Common myeloid progenitor, CD34-positive (primary cell): ENCODE data around the gene ZNF697.
"Not testable (repeated sequence)": the region's sequence is repeated elsewhere in the genome, so short reads cannot be mapped to it uniquely, and the experiment has no call there.

Source experiments
- CTCF ChIA-PET: fragments of 350-600 bp; sonication (Branson Sonifier 250); formaldehyde crosslinking; loops from one replicate; lab custom pipeline; 2021; ENCODE audit warnings: antibody characterized with exemption; lab: Charles Lee
- POLR2A ChIA-PET: fragments of 350-600 bp; sonication (Branson Sonifier 250); formaldehyde crosslinking; loops from one replicate; lab custom pipeline; 2021; ENCODE audit warnings: antibody characterized with exemption; lab: Charles Lee
- DNase-seq, 3 donors: peaks; one replicate each; pipeline versions ENCODE4 v3.0.0 to v3.0.0-alpha.2; 2013
- H3K27ac ChIP-seq, 2 experiments: 1 replicate in 1 of 2; 2 replicates in 1 of 2; pipeline ENCODE4 v1.7.0; 2013; ENCODE audit warnings: inconsistent platforms in 2 of 2, low read length in 2 of 2, mild to moderate bottlenecking in 2 of 2, low read depth in 1 of 2, moderate library complexity in 1 of 2; ENCODE audit not compliant: severe bottlenecking in 2 of 2, insufficient read depth in 1 of 2, poor library complexity in 1 of 2
- H3K27me3 ChIP-seq, 5 experiments: replicated peaks in 2 of 5; 1 replicate in 3 of 5; 2 replicates in 2 of 5; pipeline versions ENCODE4 v1.6.1 to v1.7.0; 2013; ENCODE audit warnings: low read length in 4 of 5, mild to moderate bottlenecking in 2 of 5, moderate library complexity in 2 of 5, inconsistent platforms in 1 of 5; ENCODE audit not compliant: insufficient read depth in 5 of 5, control insufficient read depth in 4 of 5
- H3K36me3 ChIP-seq, 4 experiments: 1 replicate in 2 of 4; 2 replicates in 2 of 4; pipeline versions ENCODE4 v1.6.1 to v1.7.0; 2013; ENCODE audit warnings: low read length in 3 of 4, control low read depth in 1 of 4, mild to moderate bottlenecking in 1 of 4; ENCODE audit not compliant: control insufficient read depth in 4 of 4, insufficient read depth in 4 of 4
- H3K4me1 ChIP-seq, 4 experiments: 1 replicate in 3 of 4; 2 replicates in 1 of 4; pipeline versions ENCODE4 v1.6.1 to v1.7.1; 2013; ENCODE audit warnings: low read length in 3 of 4, mild to moderate bottlenecking in 3 of 4, control low read depth in 1 of 4, inconsistent platforms in 1 of 4, moderate library complexity in 1 of 4; ENCODE audit not compliant: control insufficient read depth in 4 of 4, insufficient read depth in 4 of 4; ENCODE audit errors: control extremely low read depth in 1 of 4
- H3K4me3 ChIP-seq, 7 experiments: 1 replicate in 4 of 7; 2 replicates in 3 of 7; pipeline versions ENCODE4 v1.5.1 to v1.7.0; 2013; ENCODE audit warnings: mild to moderate bottlenecking in 7 of 7, low read length in 6 of 7, moderate library complexity in 6 of 7, inconsistent platforms in 2 of 7, low read depth in 2 of 7, control low read depth in 1 of 7; ENCODE audit not compliant: insufficient read depth in 4 of 7, control insufficient read depth in 1 of 7; ENCODE audit errors: extremely low read depth in 1 of 7
- H3K9me3 ChIP-seq, 5 experiments: 1 replicate in 4 of 5; 2 replicates in 1 of 5; pipeline versions ENCODE4 v1.6.1 to v1.7.1; 2013; ENCODE audit warnings: low read length in 4 of 5, mild to moderate bottlenecking in 2 of 5, inconsistent platforms in 1 of 5, low read depth in 1 of 5, moderate library complexity in 1 of 5; ENCODE audit not compliant: control insufficient read depth in 4 of 5, insufficient read depth in 2 of 5; ENCODE audit errors: control extremely low read depth in 1 of 5
- WGBS: methylation state at CpG from one replicate; pipeline ENCODE4 v1.1.5; 2013; ENCODE audit not compliant: insufficient coverage; 5-methylcytosine and 5-hydroxymethylcytosine counted together

The ZNF697 gene

GRCh38 chr1:119617751-119618691, 30.0 kb downstream of the ZNF697 start:
- Histone ChIP-seq H3K4me3 (no peak overlapping the region), H3K36me3 (peaks cover 0 to 5% (median 2%) of the 10 kb centered on the region in 4 experiments), H3K27ac (no peak overlapping the region), H3K27me3 (no peaks in the 10 kb centered on the region), H3K4me1 (peaks cover 0 to 10% (median 2%) of the 10 kb centered on the region in 4 experiments), H3K9me3 (peaks cover 0 to 4% (median 0%) of the 10 kb centered on the region in 5 experiments)
- ChIA-PET CTCF (interaction anchor here (1.1 to 19.0 kb wide), 6 partner anchors 11 to 62 kb away, joined by 3 to 328 read pairs (median 14); partner anchors contain the start of gene ZNF697), POLR2A (no interaction called here)
- DNase-seq, result no peak
- whole genome bisulfite sequencing, result 62% methylated on average over 3 of the region's 5 CpGs

DNA sequence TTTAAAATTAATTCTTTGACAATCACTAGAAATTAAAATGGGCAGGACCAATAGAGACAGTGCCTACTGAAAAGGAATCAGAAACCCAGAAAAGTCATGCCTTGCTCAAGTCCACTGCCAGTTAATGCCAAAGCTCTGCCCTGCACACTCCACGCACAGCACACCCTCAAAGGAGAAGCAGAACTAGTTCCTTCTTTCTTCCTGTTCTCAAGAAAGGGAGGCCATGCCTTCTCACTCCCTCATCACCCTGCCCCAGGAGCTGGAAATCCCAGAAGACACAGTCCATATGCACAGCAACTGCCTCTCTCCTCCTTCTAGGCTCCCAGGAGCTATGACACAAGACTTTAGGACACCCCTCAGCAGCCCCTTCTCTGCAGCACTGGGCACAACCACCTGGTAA, 31.3 kb downstream of the ZNF697 start:
- H3K4me1 ChIP-seq, H3K4me3 ChIP-seq, DNase-seq, H3K27ac ChIP-seq, H3K36me3 ChIP-seq, H3K9me3 ChIP-seq, H3K27me3 ChIP-seq: not testable (repeated sequence)
- WGBS, result no CpG with 5 or more reads among the region's 1 CpG
- CTCF ChIA-PET, result interaction anchor here (0.9 to 19.0 kb wide), 6 partner anchors 22 to 58 kb away, joined by 3 to 328 read pairs (median 44); partner anchors contain the start of gene ZNF697
- POLR2A ChIA-PET, result interaction anchor here (0.5 kb wide), 1 partner anchor 58 kb away, joined by 3 read pairs; no protein-coding TSS in a partner anchor

- H3K4me1 ChIP-seq, DNase-seq, H3K36me3 ChIP-seq, H3K27me3 ChIP-seq, H3K9me3 ChIP-seq, POLR2A ChIA-PET, H3K27ac ChIP-seq, H3K4me3 ChIP-seq: not testable (repeated sequence)
- WGBS, result 83% methylated on average over 6 of the region's 7 CpGs
- CTCF ChIA-PET, result interaction anchor here (0.7 to 19.0 kb wide), 14 partner anchors 8 to 125 kb away, joined by 3 to 328 read pairs (median 6); partner anchors contain the start of gene ZNF697
Observed at GRCh38 chr1:119615100-119615499, 33.0 kb downstream of the ZNF697 start.

DNA sequence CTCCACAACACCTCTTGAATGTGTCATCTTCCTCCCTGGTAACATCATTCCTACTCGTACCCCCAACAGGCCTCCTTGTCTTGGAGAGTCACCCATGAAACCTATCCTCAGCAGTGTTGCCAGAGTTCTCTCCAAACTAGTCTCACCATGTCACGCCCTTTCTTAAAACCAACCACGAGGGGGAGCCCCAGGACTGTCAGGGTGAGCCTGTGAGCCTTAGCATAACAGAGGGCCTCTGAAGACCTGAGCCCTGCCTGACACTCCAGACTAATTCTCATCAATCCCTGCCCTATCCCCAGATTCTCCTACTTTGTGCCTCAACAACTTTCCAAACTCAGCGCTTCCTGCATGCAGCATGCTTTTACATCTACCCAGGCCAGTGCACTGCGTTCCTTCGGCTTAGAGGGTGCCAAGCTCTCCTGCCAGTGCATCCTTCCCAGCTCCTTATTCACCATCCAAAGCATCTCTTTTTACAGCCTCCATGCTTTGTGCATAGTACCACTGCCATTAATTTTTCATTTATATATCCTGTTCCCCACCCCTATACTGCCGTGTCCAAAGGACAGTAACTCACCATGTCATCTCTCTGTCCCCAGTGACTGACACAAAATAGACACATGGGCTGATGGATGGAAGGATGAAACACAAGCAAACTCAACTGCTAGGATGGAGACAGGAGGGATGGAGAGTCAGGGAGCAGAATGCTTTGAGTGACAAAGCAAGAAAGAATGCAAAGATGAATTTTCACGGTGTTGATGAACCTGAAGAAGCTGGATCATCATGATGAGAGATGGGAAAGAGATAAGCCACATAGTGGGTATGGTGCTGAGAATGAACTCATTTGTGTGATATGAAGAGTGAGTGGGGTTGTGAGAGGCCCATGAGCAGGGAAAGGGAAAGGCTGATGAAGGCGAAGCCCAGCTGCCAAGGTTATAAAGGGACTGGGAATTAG, 34.0 kb downstream of the ZNF697 start:
- POLR2A ChIA-PET, result interaction anchor here (1.2 kb wide), 1 partner anchor 18 kb away, joined by 4 read pairs; no protein-coding TSS in a partner anchor
- CTCF ChIA-PET, result interaction anchor here (0.7 to 19.0 kb wide), 16 partner anchors 9 to 126 kb away, joined by 3 to 328 read pairs (median 4); partner anchors contain the start of gene ZNF697
- Histone ChIP-seq H3K36me3 (no peaks in the 10 kb centered on the region), H3K4me3 (no peak overlapping the region), H3K9me3 (no peaks in the 10 kb centered on the region), H3K27me3 (no peaks in the 10 kb centered on the region), H3K4me1 (peaks cover 0 to 6% (median 2%) of the 10 kb centered on the region in 4 experiments), H3K27ac (no peak overlapping the region)
- DNase-seq, result peak; percentile 83 to 93 (median 87)
- 59% methylated on average over 7 of the region's 9 CpGs for WGBS

DNA sequence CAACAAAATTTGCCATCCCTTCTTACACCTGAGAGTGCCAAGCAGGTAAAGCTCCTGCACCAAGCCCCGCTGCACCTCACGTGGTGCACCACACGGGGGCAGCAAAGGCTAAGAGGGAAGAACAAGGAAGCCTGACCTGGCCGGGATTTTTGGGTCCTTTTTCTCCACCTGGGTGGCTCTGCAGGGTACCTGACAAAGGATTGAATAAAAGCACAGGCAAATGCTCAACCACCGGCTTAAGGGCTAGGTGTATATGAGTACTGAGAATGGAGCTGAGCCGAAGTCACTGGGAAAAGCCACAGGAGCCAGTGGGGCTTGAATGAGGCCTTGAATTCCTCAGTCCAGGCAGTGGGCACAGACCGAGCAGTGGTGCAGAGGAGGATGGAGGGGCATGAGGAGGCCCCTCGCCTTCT, 36.4 kb downstream of the ZNF697 start:
- Histone ChIP-seq H3K9me3 (no peaks in the 10 kb centered on the region), H3K27me3 (no peaks in the 10 kb centered on the region), H3K4me3 (no peak overlapping the region), H3K27ac (no peak overlapping the region), H3K36me3 (no peaks in the 10 kb centered on the region), H3K4me1 (peaks cover 0 to 16% (median 9%) of the 10 kb centered on the region in 4 experiments)
- CTCF ChIA-PET, result interaction anchor here (0.5 to 19.0 kb wide), 14 partner anchors 19 to 132 kb away, joined by 3 to 328 read pairs (median 4); partner anchors contain the start of gene ZNF697
- POLR2A ChIA-PET, result no interaction called here
- WGBS, result 21% methylated on average over 7 of the region's 8 CpGs
- peak; percentile 57 to 68 (median 63) for DNase-seq

GRCh38 chr1:119608816-119609215, 39.2 kb downstream of the ZNF697 start:
- CTCF ChIA-PET, result interaction anchor here (0.6 to 19.0 kb wide), 11 partner anchors 8 to 66 kb away, joined by 4 to 328 read pairs (median 6); no protein-coding TSS in a partner anchor
- H3K27ac ChIP-seq, H3K36me3 ChIP-seq, H3K27me3 ChIP-seq, H3K9me3 ChIP-seq, POLR2A ChIA-PET, DNase-seq, H3K4me3 ChIP-seq: not testable (repeated sequence)
- 88% methylated on average over 5 of the region's 6 CpGs for WGBS
- peaks cover 0 to 26% (median 18%) of the 10 kb centered on the region in 4 experiments for H3K4me1 ChIP-seq
